C1 segment of cervical spinal cord (tissue), 14 donors: ENCODE results near the gene CHM.
"Not testable (repeated sequence)": the region's sequence is repeated elsewhere in the genome, so short reads cannot be mapped to it uniquely, and the experiment has no call there.

ENCODE experiments used
- DNase-seq, 14 donors: peaks; one replicate each; lab custom pipeline; 2025; lab: John Stamatoyannopoulos, UW

The CHM gene, protein sequence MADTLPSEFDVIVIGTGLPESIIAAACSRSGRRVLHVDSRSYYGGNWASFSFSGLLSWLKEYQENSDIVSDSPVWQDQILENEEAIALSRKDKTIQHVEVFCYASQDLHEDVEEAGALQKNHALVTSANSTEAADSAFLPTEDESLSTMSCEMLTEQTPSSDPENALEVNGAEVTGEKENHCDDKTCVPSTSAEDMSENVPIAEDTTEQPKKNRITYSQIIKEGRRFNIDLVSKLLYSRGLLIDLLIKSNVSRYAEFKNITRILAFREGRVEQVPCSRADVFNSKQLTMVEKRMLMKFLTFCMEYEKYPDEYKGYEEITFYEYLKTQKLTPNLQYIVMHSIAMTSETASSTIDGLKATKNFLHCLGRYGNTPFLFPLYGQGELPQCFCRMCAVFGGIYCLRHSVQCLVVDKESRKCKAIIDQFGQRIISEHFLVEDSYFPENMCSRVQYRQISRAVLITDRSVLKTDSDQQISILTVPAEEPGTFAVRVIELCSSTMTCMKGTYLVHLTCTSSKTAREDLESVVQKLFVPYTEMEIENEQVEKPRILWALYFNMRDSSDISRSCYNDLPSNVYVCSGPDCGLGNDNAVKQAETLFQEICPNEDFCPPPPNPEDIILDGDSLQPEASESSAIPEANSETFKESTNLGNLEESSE

GRCh38 chrX:86047174-86047935 lies at the start of gene CHM:
Gene CHM (minus strand): TSS chrX:86047558. CDS start chrX:86047532, 26 bp downstream.
- DNase-seq, result no peak

GRCh38 chrX:86078650-86079049 lies 31.3 kb upstream of the CHM start:
- no peak for DNase-seq

- DNase-seq, result no peak
These were observed 19.6 kb upstream of the CHM start for GRCh38 chrX:86066998-86067397.

GRCh38 chrX:86061407-86061806 lies 14.0 kb upstream of the CHM start:
- no peak for DNase-seq

DNA sequence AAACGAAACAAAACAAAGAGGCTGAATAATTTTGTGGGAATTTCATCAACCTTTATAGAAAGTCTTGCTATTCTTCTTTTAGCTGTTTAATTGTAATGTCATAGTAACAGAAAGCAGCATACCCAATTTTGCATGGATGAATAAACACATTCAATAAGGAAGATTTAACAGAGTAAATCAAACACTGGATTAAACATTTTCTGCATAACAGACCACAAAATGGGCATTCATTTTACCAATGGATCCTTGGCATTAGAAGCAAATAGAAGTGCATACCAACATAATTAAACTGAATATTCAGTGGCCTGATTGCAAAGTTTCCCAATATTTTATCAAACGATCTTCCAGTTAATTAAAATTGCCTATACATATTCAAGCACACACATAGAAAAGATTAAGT lies 4.4 kb upstream of the CHM start:
- DNase-seq, result no peak

DNA sequence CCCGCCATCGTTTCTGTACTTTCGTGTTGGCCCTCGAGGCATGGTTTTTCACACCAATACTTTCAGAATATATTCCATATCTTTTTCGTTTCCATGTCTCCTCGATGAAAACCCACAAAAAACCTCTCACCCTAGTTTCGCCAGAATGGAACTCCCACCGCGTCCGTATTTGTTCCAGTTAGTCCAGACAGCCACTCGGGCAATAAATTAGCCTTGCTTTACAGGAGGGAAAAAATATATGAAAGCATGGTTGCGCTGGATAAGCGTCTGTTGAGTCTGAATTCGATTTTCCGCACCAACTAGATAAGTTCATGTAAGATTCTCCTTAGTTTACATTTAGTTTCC lies 550 bp upstream of the CHM start:
- no peak for DNase-seq

GRCh38 chrX:86044216-86044615 lies 3.1 kb downstream of the CHM start:
- no peak for DNase-seq

DNA sequence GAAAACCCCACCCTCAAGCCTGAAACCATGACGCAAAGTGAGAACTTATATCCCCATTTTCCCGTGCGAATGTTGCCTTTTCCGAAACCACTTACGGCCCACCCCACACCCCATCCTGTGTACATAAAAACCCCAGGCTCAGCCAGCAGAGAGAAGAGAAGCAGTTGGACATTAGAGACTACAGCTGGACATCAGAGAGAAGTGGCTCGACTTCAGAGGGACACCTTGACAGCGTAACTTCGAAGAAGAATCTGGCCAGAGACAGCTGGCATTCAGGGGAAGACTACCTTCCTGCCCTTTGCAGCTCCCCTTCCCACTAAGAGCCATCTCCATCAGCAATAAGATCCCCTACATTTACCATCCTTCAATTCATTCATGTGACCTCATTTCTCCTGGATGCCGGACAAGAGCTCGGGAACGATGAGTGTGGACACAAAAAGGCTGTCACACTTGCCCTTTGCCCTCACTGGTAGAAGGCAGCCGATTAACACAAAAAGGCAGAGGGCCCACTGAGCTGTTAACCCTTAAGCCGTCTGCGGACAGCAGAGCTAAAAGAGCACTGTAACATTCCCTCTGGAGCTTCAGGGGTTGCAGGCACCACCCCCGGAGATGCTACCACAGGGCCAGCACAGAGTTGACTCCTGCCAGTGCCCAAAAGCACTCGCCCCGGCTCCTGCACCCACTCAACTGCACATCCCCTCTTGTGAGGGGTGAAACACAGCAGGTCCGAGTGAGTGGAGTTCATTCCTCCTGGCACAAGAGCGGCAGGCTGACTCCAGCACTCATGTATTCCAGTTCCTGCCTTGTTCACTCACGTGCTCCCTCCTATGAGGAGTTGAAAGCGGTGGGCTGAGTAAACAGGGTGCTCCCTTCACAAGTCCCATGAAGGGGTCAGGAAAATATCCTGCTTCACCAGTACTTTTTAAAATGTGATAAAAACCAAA lies 7.5 kb downstream of the CHM start:
- DNase-seq, result no peak

DNA sequence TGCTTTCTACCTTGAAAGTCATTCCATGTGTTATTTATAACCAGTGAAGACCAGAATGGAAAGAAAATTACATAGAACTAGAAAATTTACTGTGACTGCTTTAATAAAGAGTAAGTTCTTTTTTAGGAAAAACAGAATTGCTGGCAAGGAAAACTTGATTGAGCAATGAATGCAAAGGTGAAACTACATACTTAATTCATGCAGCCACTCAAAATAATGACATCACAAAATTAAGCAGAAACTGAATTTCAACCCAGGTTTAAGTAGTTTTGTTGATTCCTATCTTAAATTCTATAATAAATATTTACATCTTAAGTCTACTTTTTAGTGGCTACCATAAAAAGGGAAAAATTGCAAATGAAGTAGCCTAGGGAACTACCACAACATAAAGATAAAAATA lies 14.0 kb downstream of the CHM start:
- no peak for DNase-seq

GRCh38 chrX:86028681-86029080 lies 18.7 kb downstream of the CHM start:
- DNase-seq, result no peak

- DNase-seq, result no peak
These were observed 23.5 kb downstream of the CHM start for GRCh38 chrX:86023811-86024210.

DNA sequence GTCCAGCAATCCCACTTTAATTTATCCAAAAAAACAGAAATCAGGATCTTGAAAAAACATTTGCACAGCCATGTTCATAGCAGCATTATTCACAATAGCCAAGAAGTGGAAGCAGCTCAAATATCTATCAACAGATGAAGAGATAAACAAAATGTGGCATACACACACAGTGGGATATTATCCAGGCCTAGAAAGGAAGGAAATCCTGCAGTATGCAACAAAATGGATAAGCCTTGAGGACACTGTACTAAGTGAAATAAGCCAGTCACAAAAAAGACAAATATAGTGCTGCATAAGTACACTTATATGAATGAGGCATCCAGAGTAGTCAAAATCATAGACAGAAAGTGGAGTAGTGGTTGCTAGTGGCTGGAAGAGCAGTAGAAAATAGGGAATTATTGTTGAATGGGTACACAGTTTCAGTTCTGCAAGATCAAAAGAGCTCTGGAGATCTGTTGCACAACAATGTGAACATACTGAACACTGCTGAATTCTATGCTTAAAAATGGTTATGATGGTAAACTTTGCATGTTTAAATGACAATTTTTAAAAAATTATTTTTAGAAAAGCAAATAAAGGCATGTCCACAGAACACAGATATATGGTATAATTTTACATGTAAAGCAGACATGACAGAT lies 25.6 kb downstream of the CHM start:
- no peak for DNase-seq

- DNase-seq, result no peak
These were observed 31.2 kb downstream of the CHM start for GRCh38 chrX:86016139-86016538.

DNA sequence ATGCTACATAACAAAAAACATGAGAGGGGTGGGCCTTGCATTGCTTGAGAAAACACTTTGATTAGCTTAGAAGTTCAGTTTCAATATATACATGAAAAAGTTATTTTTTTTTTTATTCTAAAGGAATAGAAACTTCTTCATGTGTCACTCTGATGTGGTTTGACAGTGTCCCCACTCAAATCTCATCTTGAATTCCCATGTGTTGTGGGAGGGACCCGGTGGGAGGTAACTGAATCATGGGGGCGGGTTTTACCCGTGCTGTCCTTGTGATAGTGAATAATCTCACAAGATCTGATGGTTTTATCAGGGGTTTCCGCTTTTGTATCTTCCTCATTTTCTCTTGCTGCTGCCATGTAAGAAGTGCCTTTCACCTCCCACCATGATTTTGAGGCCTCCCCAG lies 32.4 kb downstream of the CHM start:
- not testable (repeated sequence) for DNase-seq

GRCh38 chrX:86014421-86014820 lies 32.9 kb downstream of the CHM start:
- DNase-seq, result no peak

DNA sequence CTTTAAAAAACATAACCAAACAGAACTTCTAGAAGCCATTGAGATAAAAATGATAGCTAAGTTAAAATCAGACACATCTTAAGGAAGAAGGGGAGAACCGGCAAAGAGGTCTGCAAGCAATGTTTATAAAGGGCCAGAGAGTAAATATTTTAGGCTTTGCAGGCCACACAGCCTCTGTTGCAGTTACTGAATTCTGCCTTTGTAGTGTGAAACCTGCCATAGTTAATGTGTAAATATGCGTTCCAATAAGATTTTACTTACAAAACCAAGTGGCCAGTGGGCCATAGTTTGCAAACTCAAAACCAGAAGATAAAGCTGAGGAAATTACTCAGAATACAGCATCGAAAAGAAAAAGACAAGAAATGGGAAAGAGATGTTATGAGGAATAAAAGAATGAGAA lies 33.6 kb downstream of the CHM start:
- no peak for DNase-seq

DNA sequence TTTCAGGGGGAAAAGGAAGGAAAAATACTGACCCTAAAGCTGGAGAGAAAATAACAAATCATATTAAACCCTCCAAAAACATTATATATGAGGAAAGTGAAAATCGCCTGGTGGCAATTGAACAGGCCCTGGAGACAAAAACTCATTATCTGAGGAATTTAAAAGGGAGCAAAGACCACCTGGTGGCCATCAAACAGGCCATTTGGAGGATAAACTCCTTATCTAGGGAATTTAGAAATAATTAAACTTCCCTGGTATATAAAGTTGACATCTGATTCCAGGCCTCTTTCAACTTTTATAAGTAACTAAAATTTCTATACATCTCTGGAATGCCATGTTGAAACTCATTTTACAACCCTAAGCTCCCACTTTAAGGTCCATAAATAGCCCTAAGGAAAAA lies 35.2 kb downstream of the CHM start:
- no peak for DNase-seq

GRCh38 chrX:86009803-86010202 lies 37.6 kb downstream of the CHM start:
- not testable (repeated sequence) for DNase-seq

DNA sequence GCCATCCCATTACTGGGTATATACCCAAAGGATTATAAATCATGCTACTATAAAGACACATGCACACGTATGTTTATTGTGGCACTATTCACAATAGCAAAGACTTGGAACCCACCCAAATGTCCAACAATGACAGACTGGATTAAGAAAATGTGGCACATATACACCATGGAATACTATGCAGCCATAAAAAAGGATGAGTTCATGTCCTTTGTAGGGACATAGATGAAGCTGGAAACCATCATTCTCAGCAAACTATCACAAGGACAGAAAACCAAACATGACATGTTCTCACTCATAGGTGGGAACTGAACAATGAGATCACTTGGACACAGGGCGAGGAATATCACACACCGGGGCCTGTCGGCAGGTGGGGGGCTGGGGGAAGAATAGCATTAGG lies 39.5 kb downstream of the CHM start:
- not testable (repeated sequence) for DNase-seq

DNA sequence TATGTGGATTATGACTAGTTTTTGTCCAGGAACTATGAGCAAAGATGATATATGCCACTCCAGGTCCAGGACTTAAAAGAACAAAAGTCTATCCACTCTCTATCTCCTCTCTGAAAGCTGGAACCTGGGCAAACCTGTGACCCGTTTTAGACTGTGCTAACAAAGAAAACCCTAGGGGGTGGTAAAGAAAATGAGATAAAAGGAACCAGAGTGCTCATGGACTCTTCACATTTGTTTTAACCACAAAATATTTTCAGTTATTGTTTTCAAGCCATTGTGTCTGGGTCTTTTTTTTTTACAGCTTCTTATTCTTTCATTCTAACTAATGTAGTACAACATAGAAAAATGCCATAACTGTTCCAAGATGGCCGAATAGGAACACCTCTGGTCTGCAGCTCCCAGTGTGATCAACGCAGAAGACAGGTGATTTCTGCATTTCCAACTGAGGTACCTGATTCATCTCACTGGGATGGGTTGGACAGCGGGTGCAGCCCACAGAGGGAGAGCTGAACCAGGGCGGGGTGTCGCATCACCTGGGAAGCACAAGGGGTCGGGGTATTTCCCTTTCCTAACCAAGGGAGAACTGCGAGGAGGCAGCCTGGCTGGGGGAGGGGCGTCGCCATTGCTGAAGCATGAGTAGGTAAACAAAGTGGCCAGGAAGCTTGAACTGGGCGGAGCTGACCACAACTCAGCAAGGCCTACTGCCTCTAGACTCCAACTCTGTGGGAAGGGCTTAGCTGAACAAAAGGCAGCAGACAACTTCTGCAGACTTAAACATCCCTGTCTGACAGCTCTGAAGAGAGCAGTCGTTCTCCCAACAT lies 45.1 kb downstream of the CHM start:
- DNase-seq, result no peak
